Fibroblast of villous mesenchyme (primary cell): ENCODE results near the gene CLCN7. TPM values are rescaled to one million over a fixed set of nuclear protein-coding genes. Genes with fewer than 3 reads are reported as not detected.
A peak's percentile ranks its signal among the peaks of the same experiment; 100 is the strongest.

ENCODE experiments used
- DNase-seq: peaks from one replicate; pipeline ENCODE4 v3.0.0-alpha.2; 2010; ENCODE audit warnings: low read depth
- H3K4me3 ChIP-seq: 2 replicates; pipeline ENCODE4 v1.5.1; 2011; ENCODE audit warnings: low read depth, mild to moderate bottlenecking, low read length
- CTCF ChIP-seq: IDR thresholded peaks from 2 replicates; pipeline ENCODE4 v1.5.1; 2012; ENCODE audit warnings: low read depth, mild to moderate bottlenecking, low read length; ENCODE audit not compliant: insufficient read depth
- total RNA-seq: library from RNA; depleted of rRNA; stranded (reverse); fragments of >200 nt; gene quantifications from 2 replicates; pipeline ENCODE4 v1.2.3, GENCODE V29; 2012

The CLCN7 gene
- total RNA-seq, 1 donor: 85.1 TPM

GRCh38 chr16:1413684-1414531 is 60.9 kb downstream of the CLCN7 start:
- DNase-seq: peak; percentile 44
- peak overlapping the region; percentile 80 for H3K4me3 ChIP-seq
- TF ChIP-seq CTCF: peak; percentile 60

- DNase-seq: no peak
- H3K4me3 ChIP-seq: no peak overlapping the region
- no peak for TF ChIP-seq CTCF
Measured at GRCh38 chr16:1412847-1413246, 62.0 kb downstream of the CLCN7 start.

GRCh38 chr16:1408171-1408837 is 66.5 kb downstream of the CLCN7 start:
- TF ChIP-seq CTCF: no peak
- DNase-seq: peak; percentile 91
- peak overlapping the region; percentile 55 for H3K4me3 ChIP-seq

GRCh38 chr16:1407753-1408152 is 67.1 kb downstream of the CLCN7 start:
- TF ChIP-seq CTCF: no peak
- H3K4me3 ChIP-seq: peak overlapping the region; percentile 45
- peak; percentile 27 for DNase-seq

- no peak for DNase-seq
- H3K4me3 ChIP-seq: no peak overlapping the region
- no peak for TF ChIP-seq CTCF
Measured at GRCh38 chr16:1403733-1404132, 71.1 kb downstream of the CLCN7 start.

- TF ChIP-seq CTCF: no peak
- H3K4me3 ChIP-seq: no peak overlapping the region
- no peak for DNase-seq
Measured at GRCh38 chr16:1403036-1403435, 71.8 kb downstream of the CLCN7 start.
